ENCODE results near the gene MAML3.

The MAML3 gene

DNA sequence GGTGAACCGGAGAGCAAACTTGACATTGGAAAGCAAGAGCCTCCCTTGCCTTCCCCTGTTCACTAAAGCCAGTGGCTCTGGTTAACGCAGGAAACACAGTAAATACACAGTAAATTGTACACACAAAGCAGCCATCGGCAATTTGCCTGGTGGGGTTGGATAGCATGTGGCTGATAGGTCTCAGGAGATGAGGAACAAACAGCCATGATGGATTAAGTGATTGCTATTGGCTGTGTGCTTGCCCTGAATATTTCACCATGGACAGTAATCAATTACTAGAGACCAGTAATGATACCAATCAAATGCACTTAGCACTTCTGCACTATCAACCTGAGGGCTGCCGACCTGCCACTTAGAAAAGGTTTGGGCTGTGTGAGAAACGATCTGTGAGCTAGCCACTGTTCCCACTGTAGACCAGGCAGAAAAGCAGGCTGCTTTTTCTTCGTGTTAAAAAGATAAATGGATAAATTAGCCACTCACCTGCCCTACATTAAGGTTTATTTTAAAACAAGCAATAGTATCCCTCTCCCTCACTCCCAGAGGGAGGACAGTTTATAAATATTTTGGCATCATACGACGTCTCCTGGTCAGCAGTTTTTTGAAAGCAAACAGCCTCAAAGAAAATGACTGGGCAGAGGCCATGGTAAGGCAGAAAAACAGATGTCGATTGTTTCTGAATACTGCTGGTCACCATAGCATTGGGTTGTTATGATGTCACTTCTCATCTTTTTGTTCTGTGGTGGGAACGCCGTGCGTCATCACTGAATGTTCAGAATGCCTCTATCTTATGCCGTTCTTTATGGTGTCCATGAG lies 167.1 kb downstream of the MAML3 start:
- no peak for DNase-seq

DNA sequence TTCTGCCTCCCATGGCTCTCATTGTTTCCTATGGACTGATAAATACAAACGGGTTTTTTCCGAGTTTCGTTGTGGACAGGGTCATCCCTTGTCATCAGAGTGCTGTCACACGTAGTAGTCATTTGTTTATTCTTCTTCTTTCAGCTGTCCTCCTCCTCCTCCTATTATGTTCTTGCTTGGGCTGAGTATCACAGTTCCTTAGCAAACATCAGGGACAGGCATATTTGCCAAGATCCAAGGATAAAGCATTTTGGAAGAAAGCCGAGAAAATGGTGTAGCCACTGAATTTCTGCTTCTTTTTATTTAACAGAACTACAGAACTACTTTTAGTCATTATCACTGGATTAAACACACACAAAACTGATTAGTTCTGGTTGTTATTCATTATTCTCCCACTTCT lies 167.9 kb downstream of the MAML3 start:
- no peak for DNase-seq

DNA sequence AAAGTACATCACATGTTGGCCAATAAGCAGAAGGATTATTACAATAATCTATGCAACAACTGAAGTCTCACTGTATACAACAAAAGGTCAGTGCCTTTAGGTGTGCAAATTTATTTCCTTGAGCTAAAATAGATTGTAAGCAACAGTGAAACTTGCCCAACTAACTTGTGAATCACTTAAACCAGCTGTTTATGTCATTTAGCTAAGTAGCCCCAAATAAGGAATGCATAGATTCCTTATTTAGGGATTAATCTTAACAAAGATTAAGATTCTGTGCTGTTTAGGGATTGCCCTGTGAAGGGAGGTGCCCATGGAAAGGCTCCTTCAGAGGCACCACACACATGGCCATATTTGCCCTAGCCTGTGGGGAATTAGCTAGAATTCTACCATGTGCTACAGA lies 168.6 kb downstream of the MAML3 start:
- no peak for DNase-seq

DNA sequence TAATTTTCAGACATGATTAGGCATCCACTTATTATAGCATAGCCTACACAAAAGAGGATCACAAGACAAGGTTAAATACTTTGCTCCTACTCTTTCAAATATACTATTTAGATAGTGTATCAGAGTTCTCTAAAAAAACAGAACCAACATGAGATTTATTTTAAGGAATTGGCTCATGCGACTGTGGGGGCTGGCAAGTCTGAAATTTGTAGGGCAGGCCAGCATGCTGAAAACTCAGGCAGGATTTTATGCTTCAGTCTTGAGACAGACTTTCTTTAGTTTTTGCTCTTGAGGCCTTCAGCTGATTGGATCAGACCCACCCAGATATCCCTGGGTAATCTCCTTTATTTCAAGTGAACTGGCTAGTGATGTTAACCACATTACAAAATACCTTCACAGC lies 169.5 kb downstream of the MAML3 start:
- DNase-seq = no peak

DNA sequence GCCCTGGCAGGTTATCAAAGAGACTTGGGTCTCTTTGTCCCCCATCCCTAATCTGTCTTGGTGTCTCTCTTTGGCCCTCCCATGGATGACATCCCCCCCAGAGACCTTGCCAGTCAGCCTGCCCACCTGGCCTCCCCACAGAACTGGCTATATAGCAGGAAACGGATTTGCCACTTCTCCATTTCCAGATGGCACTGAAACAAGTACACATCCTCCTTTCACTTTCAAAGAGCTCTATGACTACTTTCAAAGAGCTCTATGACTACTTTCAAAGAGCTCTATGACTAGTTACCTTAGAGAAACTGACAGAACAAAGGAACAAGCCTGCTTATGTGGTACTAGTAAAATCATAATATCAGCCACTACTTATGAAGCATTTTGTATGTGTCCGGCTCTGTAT lies 175.3 kb downstream of the MAML3 start:
- DNase-seq = no peak

DNA sequence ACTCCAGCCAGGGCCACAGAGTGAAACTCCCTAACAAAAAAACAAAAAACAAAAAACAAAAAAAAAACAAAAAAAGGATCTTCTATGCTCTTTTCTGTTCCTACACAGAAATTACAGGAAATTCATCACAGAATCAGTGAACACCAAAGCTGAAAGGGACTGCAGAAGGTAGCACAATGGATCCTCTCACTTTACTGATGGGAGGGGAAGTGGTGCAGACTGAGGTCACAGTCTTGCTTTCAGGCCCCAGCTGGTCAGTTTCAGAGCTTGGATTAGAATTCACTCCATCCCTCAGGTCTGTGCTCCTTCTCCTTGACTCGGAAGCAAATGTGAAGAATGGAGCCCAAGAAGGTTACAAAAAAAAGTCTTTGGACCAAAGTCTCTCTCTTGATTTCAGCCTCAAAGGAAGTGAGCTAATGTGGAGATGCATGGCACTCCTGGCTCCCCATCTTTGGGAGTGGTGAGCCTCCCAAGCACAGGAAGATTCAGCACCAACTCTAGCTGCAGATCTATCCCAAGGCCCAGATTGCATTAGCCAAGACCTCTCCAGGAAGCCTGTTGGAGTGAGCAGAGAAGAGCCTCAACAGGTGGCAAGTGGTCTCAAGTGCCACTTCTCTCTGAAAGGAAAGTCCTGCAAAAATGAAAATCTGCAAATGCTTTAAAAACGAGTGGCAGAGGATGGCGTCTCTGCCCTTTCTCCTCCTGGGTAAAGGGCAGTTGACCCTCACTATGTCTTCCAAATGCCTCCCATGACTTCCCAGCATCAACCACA lies 176.0 kb downstream of the MAML3 start:
- DNase-seq = no peak

DNA sequence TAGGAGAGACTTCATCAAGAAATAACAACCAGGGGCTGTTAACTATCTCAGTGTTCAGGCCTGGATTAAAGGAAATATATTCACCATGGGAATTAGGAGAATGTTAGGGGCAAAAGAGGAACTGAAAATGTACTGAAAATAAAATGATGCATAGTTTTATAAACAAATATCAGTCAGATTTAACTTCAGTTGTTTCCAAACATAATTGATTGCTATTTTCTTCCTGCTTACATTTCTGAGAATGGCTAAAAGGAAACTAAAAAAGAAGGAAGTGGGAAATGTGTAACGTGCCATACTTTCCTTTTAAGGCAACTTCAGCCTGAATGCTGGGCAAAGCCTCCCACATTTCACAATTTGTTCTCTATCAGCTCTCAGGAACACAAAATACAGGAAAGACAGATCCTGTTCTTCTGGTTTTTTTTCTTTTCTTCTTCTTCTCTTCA lies 178.1 kb downstream of the MAML3 start:
- DNase-seq = no peak

DNA sequence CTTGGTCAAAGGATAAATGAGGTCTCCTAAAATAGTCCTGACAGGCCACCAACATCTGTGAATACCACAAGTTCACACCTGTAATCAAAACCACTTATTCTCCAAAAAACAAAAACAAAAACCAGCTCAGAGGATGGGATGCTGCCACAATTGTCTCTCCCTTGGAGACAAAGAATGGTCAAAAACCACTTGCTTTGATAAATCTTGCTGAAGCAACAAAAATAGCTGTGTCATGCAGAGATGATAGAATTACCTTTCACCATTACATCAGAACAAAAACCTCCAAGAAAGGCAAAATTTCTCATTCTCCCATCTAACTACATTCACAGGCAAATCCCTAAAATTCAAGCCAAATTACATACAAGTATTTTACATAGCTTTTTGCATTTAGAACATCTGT lies 180.4 kb downstream of the MAML3 start:
- DNase-seq = no peak

DNA sequence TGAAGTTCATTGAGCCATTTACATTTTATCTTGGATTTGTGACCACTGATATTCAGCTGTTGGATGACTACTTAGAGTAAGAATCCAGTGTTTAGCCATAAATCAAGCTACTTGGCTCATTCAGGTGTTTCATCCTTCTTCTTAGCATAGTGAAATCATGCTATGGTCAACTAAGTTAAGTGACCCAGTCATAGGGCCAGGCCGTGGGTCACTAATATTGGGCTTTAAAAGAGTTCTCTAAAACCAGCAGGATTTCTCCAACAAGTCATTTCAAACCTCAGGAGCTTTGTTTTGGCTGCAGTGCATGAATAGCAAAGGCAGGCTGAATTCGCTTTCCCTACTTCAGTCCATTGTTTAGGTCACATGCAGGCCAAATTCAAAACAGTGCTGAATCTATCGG lies 181.0 kb downstream of the MAML3 start:
- no peak for DNase-seq

DNA sequence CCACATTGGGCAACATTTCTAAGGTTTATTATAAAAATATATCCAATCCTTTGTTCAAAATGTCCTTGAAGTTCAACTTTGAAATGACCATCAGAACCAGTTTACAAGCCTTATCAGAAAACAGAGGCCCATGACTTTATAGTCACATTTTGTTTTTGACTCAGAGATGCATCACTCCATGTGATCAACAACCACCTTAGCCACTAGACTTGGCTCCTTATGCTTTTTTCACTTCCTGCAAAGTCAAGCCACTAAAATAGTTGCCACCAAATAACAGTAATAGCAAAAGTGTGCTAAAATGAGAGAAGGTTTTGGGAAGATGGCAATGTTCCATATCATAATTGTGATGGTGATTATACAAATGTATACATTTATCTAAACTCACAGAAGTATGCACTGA lies 181.7 kb downstream of the MAML3 start:
- DNase-seq = no peak

DNA sequence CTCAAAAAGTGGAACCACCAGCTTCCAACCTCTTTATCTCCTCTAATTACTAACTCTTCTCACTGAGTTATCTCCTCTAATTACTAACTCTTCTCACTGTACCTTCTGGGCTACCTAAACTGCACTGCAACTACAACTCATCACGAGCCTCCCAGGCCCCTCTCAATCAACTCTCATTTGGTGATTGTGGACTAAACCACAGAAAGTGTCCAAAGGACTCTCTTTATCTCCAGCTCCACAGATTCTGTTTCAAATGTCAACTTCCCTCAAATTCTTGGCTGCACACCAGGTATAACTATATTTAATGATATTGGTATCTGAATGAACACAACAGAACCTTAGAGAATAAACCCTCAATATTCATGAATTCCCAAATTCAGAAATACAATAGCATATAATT lies 182.9 kb downstream of the MAML3 start:
- no peak for DNase-seq

DNA sequence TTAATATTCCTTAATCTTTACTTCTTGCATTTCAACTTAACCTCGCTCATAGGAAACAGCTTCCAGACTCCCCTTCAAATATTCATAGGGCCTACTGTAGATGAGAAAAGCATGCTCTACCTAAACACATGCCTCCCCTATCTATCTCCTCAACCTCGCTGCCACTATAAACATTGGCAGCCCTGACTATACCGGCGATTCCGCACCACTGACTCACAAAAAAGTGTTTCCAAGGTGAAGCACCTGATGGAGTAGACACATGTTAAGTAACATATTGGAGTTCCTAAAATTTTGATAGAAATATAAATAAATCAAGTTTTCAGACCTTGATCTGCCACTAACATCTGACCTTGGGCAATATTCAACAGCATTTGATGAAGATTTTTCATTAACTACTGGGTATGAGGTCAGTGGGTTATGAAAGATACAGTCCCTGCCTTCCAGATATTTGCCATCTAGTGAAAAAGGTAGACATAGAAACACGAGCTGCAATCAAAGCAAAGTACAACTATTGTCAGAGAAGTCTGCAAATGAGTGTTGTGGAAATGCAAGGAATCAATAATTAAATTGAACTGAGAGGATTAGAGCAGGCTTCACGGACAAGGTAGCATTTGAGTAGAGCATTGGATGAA lies 184.2 kb downstream of the MAML3 start:
- no peak for DNase-seq

DNA sequence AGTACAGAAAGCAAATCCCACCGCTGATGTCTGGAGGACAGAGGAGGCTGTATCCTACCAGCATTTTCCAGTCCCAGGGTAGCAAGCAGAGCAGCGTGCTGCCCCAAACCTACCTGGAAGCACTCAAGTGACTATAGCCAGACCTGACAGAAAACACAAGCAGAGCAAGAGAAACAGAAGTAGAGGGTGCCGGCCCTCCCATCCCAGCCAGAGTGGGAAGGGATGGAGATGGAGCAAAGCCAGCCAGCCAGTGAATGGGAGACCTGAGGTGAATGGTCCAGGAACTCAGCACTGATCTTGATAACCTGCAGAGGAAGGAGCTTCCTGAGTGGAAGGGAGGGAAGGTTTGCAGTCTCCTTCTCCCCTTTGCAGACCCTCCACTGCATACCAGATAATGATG lies 185.2 kb downstream of the MAML3 start:
- no peak for DNase-seq

DNA sequence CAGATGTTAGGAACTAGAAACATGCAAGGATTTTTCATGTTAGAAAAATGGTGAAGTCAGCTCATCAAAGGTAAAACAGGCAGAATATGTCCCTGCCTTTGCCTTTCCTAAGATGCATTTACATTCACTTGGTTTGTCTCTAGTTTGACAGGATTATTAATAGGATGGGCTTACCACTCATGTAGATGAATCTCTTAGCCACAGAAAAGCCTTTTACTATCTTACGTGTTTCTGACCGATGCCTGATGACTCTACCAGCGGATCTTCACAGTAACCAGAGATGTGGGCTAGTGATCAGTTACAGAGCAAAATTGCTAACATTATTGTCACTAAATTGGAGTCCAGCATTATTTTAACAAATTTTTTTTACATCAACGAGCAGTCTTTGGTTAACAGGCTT lies 187.6 kb downstream of the MAML3 start:
- no peak for DNase-seq

DNA sequence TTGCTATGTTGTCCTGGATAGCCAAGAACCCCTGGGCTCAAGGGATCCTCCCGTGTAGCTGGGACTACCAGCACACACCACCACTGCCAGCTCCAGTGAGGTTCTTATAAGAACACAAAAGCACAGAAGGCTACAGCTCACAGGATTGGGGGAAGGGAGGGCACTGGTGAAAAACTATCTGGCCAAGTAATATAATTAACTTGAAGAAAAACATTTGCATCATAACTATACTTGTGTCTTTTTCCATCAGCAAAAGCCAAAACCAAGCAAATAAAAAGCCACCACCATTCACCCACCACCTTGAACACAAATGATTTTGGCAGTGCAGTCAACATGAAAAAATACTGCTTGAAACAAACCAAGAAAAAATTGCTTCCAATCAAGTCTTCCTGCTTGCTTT lies 188.2 kb downstream of the MAML3 start:
- DNase-seq = no peak

DNA sequence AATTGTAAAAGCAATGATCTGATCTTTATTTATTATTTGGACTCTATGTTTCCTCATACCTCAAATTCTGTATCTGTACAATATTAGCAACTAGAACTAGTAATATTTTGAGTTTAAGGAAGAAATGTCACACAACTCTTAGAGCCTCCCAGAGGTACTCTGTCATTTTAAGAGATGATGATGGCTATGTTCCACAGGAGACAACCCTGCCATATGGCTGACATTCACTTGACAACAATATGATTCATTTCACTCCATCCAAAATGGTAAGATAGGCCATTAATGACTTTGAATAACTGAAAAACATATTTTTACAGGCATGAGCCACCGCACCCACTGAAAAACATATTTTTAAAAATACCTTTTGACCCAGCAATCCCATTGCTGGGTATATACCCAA lies 190.3 kb downstream of the MAML3 start:
- DNase-seq = no peak

DNA sequence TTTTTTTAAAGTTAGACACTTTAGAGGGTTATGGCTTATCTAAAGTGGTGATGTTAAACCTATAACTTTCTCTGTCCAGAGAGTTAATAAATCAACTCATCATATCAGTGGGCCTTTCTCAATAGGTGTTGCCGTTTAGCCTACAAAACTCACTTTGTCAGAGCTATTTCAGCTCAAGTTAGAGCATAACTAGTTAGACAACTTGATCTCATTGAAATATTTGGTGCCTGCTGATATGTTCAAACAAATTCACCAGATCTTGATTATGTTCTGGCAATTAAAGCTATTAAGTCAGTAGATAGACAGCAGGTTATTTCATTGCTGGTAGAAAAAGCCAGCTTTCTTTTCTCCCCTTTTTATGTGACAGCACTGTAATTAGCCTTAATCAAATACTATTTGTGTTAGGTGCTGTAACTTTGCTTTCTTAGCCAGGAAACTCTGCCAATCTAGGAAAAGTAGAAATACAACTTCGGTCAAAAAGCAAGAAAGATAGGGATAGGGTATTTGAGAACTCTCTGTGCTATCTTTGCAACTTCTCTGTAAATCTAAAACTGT lies 191.8 kb downstream of the MAML3 start:
- DNase-seq = no peak

DNA sequence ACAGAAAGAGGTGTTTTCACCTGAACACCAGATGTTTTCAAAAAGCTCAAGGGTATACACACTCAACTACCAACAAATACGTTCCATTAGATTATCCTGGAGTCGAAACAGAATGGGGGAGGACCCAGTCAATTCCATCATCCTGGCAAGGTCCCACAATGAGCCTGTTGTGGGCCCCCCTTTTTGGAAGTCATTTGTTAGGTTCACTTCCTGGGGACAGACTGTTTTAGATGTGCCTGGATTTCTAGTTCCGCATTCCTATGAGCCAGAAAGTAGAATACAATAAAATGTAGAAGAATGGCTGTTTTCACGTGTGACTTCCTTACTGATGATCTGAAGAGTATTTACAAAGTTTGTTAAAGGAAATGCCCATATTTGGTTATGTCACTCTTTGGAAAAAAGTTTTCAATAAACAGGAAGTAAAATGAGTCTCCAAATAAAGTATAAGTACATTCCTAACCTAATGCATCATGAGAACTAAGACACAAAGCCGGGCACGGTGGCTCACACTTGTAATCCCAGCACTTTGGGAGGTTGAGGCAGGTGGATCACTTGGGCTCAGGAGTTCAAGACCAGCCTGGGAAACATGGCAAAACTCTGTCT lies 192.5 kb downstream of the MAML3 start:
- no peak for DNase-seq

DNA sequence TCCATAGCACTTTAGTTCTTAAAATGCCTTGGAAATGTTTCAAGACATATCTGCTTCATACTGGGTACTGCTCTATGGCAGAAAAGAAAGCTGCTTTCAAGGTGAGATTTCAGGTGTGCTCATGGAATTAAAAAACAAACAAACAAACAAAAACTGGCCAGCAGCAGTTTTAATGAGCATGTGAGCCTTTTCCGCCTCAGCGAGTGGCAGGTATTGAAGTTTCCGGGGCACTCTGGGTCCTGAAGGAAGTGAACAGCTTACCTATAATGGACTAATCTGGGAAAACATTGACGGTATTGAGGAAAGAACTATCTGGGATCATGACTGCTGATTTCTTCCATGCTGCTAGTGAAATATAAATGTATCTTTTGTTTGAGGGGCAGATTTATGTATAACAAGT lies 194.6 kb downstream of the MAML3 start:
- no peak for DNase-seq

DNA sequence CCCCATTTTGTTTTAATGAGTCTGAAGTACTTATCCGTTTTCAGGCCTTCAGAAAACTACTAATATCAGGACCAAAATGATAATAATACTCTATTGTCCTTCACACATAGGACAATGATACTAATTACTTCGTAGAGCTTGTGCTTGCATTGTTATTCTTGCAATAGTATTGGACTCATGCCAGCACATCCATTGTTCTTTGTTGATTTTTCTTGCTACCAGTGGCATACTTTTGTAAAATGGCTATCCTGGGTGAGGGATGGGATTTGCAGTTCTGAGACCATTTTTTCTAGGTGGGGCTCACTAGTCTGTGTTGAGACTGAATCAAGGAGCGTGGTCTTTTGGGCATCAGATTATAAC lies 195.3 kb downstream of the MAML3 start:
- DNase-seq = no peak

DNA sequence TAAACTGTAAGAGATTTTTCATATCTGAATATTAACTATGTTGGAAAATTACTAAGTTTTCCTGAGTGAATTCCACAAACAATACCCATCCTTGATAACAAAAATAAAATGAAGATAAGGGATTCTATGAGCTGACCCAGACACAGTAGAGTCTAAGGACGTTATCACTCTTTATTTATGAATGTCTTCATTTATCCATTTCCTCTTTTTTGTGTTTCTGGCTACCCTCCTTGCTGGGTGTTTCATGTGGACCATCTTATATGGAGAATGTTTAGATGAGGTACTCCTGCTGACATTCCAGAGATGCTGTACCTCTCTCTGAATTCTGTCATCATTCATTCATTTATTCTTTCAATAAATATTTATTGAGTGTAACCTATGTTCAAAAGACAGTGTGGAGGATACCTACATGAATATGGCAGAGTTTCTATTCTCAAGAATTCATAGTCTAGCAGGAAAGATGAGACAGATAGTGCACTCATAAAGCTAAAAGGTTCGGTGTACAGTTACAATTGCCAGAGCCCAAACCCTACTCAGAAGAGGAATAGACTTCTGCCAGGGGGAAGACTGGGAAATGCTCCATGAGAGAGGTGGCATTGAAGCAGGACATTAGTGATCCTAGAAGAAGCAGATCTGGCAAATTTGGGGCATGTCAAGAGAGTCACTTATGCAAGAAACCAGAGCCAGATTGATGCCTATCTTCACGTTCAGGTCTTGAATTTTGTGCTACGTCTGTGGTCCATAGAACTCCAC lies 195.8 kb downstream of the MAML3 start:
- no peak for DNase-seq

DNA sequence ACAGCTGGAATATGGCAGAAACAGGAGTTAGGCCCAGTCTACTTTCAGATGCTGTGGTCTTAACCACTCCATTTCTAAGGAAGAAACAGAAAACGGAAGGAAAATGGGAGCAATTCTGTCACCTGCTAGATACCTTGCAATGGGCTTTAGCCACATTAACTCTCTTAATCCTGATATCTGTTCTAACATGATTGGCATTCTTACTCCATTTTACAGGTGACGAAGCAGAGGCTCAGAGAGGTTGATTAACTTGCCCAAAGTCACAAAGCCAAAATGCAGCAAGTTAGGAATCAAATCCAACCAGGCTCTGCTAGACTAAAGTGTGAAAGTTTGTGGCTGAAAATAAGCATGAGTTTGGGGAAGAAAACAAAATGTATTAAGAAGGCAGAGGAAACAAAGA lies 196.9 kb downstream of the MAML3 start:
- no peak for DNase-seq

All from activated CD4-positive, alpha-beta T cell treated with anti-CD3 and anti-CD28 coated beads, Interleukin-2, amount 50 U/mL, for 48 hours (primary cell).